Sigmoid colon (tissue), 7 donors: ENCODE data around the gene TCF7L2. TPM values are rescaled to one million over a fixed set of nuclear protein-coding genes. Genes with fewer than 3 reads are reported as not detected.

ENCODE experiments used
- DNase-seq: peaks from one replicate; pipeline ENCODE4 v3.0.0-alpha.2; 2019
- H3K27ac ChIP-seq, 4 donors: fragments of 200-600 bp; sonication (generic); one replicate each; pipeline ENCODE4 v1.5.1; 2016 to 2019; ENCODE audit warnings: mild to moderate bottlenecking in 1 of 4
- H3K27me3 ChIP-seq, 3 donors: fragments of 200-600 bp; sonication (generic); one replicate each; pipeline ENCODE4 v1.5.1; 2019; ENCODE audit warnings: mild to moderate bottlenecking in 1 of 3
- H3K36me3 ChIP-seq, 4 donors: fragments of 200-600 bp; sonication (generic); one replicate each; pipeline ENCODE4 v1.5.1; 2016 to 2019
- H3K4me1 ChIP-seq, 4 donors: fragments of 200-600 bp; sonication (generic); one replicate each; pipeline ENCODE4 v1.5.1; 2017 to 2019
- H3K4me3 ChIP-seq, 4 donors: fragments of 200-600 bp; sonication (generic); one replicate each; pipeline ENCODE4 v1.5.1; 2017 to 2019; ENCODE audit warnings: mild to moderate bottlenecking in 2 of 4, moderate library complexity in 1 of 4
- H3K9me3 ChIP-seq, 4 donors: fragments of 200-600 bp in 3 of 4; sonication (generic) in 3 of 4; one replicate each; pipeline versions ENCODE4 v1.5.1 to v1.6.1; 2013 to 2019
- CTCF ChIP-seq, 4 experiments: fragments of 450-650 bp in 3 of 4; fragments of 200-600 bp in 1 of 4; IDR thresholded peaks; one replicate each; pipeline ENCODE4 v1.5.1; 2016 to 2019; ENCODE audit warnings: antibody characterized with exemption in 4 of 4, mild to moderate bottlenecking in 3 of 4, moderate library complexity in 2 of 4
- EP300 ChIP-seq, 4 donors: sonication (generic); formaldehyde crosslinking; IDR thresholded peaks; one replicate each; pipeline ENCODE4 v1.6.1; 2017; ENCODE audit warnings: antibody characterized with exemption in 4 of 4
- POLR2A ChIP-seq, 2 donors: fragments of 450-650 bp; IDR thresholded peaks; one replicate each; pipeline ENCODE4 v1.6.1; 2016; ENCODE audit warnings: antibody characterized with exemption in 2 of 2, mild to moderate bottlenecking in 2 of 2, moderate library complexity in 2 of 2
- POLR2AphosphoS5 ChIP-seq, 4 donors: sonication (generic); formaldehyde crosslinking; IDR thresholded peaks; one replicate each; pipeline ENCODE4 v1.6.1; 2017; ENCODE audit warnings: antibody characterized with exemption in 4 of 4
- WGBS, 2 donors: extraction: QIAGEN DNeasy Blood & Tissue Kit; methylation state at CpG; one replicate each; pipeline ENCODE4 v1.1.7; 2013; 5-methylcytosine and 5-hydroxymethylcytosine counted together
- intact Hi-C: fragments of 100-400 bp; cut with DNase I; formaldehyde crosslinking; loops from one replicate; pipeline ENCODE4 v1.15.1; 2023
- polyA plus RNA-seq, 3 donors: library from polyadenylated mRNA; stranded (reverse); fragments of 200-250 nt; gene quantifications; one replicate each; pipeline ENCODE4 v1.2.3, GENCODE V29; 2013
- total RNA-seq, 4 donors: library from RNA; depleted of rRNA; stranded (reverse); fragments of >200 nt; gene quantifications; one replicate each; pipeline ENCODE4 v1.1.0, GENCODE V29; 2016
- donor health status: healthy with polysubstance abuse.
- donor health status: Bipolar disorder and iron deficiency.
- donor health status: healthy.

Gene TCF7L2
- total and polyA plus RNA-seq, 7 donors: 15.3 to 40.4 (median 30.0) TPM

GRCh38 chr10:113162960-113163359 lies 212.9 kb downstream of the TCF7L2 start:
- H3K27ac ChIP-seq: peak overlapping the region in 3 of 4 donors; percentile 52 to 68 (median 65)
- 87% methylated on average over 6 of the region's 6 CpGs for WGBS, 2 donors
- no peak for DNase-seq
- H3K36me3 ChIP-seq: peaks cover 0 to 34% (median 9%) of the 10 kb centered on the region in 4 donors
- H3K4me3 ChIP-seq: peak overlapping the region in 1 of 4 donors; percentile 1
- no peaks in the 10 kb centered on the region for H3K27me3 ChIP-seq
- H3K9me3 ChIP-seq: no peaks in the 10 kb centered on the region
- TF ChIP-seq CTCF (IDR thresholded peaks at IDR 0.05) (no peak), POLR2AphosphoS5 (IDR thresholded peaks at IDR 0.05) (peak in 2 of 4 donors; percentile 19 to 30)
- intact Hi-C loops: no loop called here
- H3K4me1 ChIP-seq: peaks cover 0 to 30% (median 22%) of the 10 kb centered on the region in 4 donors

GRCh38 chr10:113165673-113166072 lies 215.6 kb downstream of the TCF7L2 start:
- TF ChIP-seq POLR2AphosphoS5 (IDR thresholded peaks at IDR 0.05) (no peak), POLR2A (IDR thresholded peaks at IDR 0.05) (no peak), EP300 (IDR thresholded peaks at IDR 0.05) (no peak), CTCF (IDR thresholded peaks at IDR 0.05) (no peak)
- H3K9me3 ChIP-seq: no peaks in the 10 kb centered on the region
- no peak for DNase-seq
- peaks cover 0 to 24% (median 18%) of the 10 kb centered on the region in 4 donors for H3K4me1 ChIP-seq
- H3K27ac ChIP-seq: no peak overlapping the region
- peaks cover 0 to 21% (median 6%) of the 10 kb centered on the region in 4 donors for H3K36me3 ChIP-seq
- no peak overlapping the region for H3K4me3 ChIP-seq
- 89 to 95% methylated on average over 20 of the region's 20 CpGs for WGBS, 2 donors
- intact Hi-C loops: no loop called here
- H3K27me3 ChIP-seq: no peaks in the 10 kb centered on the region

GRCh38 chr10:113167702-113168101 lies 217.7 kb downstream of the TCF7L2 start:
- Histone ChIP-seq H3K4me1 (peaks cover 0 to 14% (median 13%) of the 10 kb centered on the region in 4 donors), H3K36me3 (peaks cover 0 to 9% (median 6%) of the 10 kb centered on the region in 4 donors), H3K4me3 (no peak overlapping the region), H3K27me3 (no peaks in the 10 kb centered on the region), H3K27ac (no peak overlapping the region), H3K9me3 (no peaks in the 10 kb centered on the region)
- TF ChIP-seq POLR2A (IDR thresholded peaks at IDR 0.05) (no peak), POLR2AphosphoS5 (IDR thresholded peaks at IDR 0.05) (peak in 1 of 4 donors; percentile 41)
- 84 to 85% methylated on average over 5 of the region's 5 CpGs for WGBS, 2 donors
- no peak for DNase-seq
- intact Hi-C loops: no loop called here

- Histone ChIP-seq H3K4me1 (peaks cover 0 to 6% (median 5%) of the 10 kb centered on the region in 4 donors), H3K36me3 (peaks cover 0 to 9% (median 6%) of the 10 kb centered on the region in 4 donors), H3K27ac (no peak overlapping the region), H3K9me3 (no peaks in the 10 kb centered on the region), H3K4me3 (no peak overlapping the region), H3K27me3 (no peaks in the 10 kb centered on the region)
- WGBS, 2 donors: 66 to 79% methylated on average over 6 of the region's 6 CpGs
- DNase-seq: no peak
- no peak for TF ChIP-seq CTCF (IDR thresholded peaks at IDR 0.05)
- no peak for TF ChIP-seq POLR2AphosphoS5 (IDR thresholded peaks at IDR 0.05)
- TF ChIP-seq POLR2A (IDR thresholded peaks at IDR 0.05): no peak
- intact Hi-C loops: no loop called here
These were observed 218.5 kb downstream of the TCF7L2 start for GRCh38 chr10:113168584-113168983.

- intact Hi-C loops: no loop called here
- H3K36me3 ChIP-seq: peaks cover 0 to 9% (median 6%) of the 10 kb centered on the region in 4 donors
- no peaks in the 10 kb centered on the region for H3K9me3 ChIP-seq
- TF ChIP-seq CTCF (IDR thresholded peaks at IDR 0.05) (no peak), POLR2AphosphoS5 (IDR thresholded peaks at IDR 0.05) (no peak), EP300 (IDR thresholded peaks at IDR 0.05) (no peak), POLR2A (IDR thresholded peaks at IDR 0.05) (no peak)
- no peak overlapping the region for H3K4me3 ChIP-seq
- 86 to 93% methylated on average over 10 of the region's 10 CpGs for WGBS, 2 donors
- no peak for DNase-seq
- no peak overlapping the region for H3K27ac ChIP-seq
- no peaks in the 10 kb centered on the region for H3K27me3 ChIP-seq
- H3K4me1 ChIP-seq: peaks cover 0 to under 1% (median under 1%) of the 10 kb centered on the region in 4 donors
These were observed 219.1 kb downstream of the TCF7L2 start for GRCh38 chr10:113169111-113169510.
